K562 (cell line): ENCODE measurements around the gene RALB. TPM values are rescaled to one million over a fixed set of nuclear protein-coding genes. Genes with fewer than 3 reads are reported as not detected.

ENCODE experiments used
- ATAC-seq: fragments of 200-7000 bp; cut with Tn5 transposase; 3 replicates; pipeline ENCODE4 v1.9.1; 2020; ENCODE audit warnings: moderate library complexity
- BruUV-seq: library from RNA; stranded (reverse); fragments of 400-500 nt; replicated peaks from 2 replicates; lab custom pipeline; 2021; lab: Mats Ljungman, UMichigan
- CTCF ChIA-PET: fragments of 300-600 bp; formaldehyde crosslinking; extraction: SDS; loops from one replicate; lab custom pipeline; 2021; ENCODE audit warnings: low intra/inter-chr PET ratio; lab: Yijun Ruan, JAX
- POLR2A ChIA-PET: fragments of 300-600, 350-650 bp; sonication (Branson Sonifier 250); formaldehyde crosslinking; extraction: SDS; loops from one replicate; lab custom pipeline; 2021; ENCODE audit warnings: antibody characterized with exemption, inconsistent platforms; lab: Yijun Ruan, JAX
- DNase-seq, 4 experiments: peaks; one replicate each; pipeline versions ENCODE4 v3.0.0 to v3.0.0-alpha.2; 2011 to 2018; ENCODE audit warnings: low spot score in 3 of 4, mixed read lengths in 3 of 4; ENCODE audit errors: extremely low read depth in 1 of 4
- FAIRE-seq: peaks from 2 replicates; lab custom pipeline; 2011; peaks lifted over from hg19 to GRCh38; lab: Jason Lieb, UNC
- H2AFZ ChIP-seq: 2 replicates; pipeline ENCODE4 v1.6.0; 2011; ENCODE audit warnings: low read depth, low read length, control low read depth, inconsistent platforms
- H3K27ac ChIP-seq: fragments of 200-600 bp; 3 replicates; pipeline ENCODE4 v1.8.0; 2011; ENCODE audit warnings: low read depth, mild to moderate bottlenecking, control low read depth, inconsistent platforms, low read length, moderate library complexity, mixed read lengths; ENCODE audit errors: extremely low read depth
- H3K27me3 ChIP-seq, 2 experiments: fragments of 300-600 bp in 1 of 2; 2 replicates in 1 of 2; 3 replicates in 1 of 2; pipeline versions ENCODE4 v1.6.0 to v1.8.0; 2011; ENCODE audit warnings: inconsistent platforms in 2 of 2, low read length in 2 of 2, mild to moderate bottlenecking in 1 of 2, mixed read lengths in 1 of 2, moderate library complexity in 1 of 2; ENCODE audit not compliant: control insufficient read depth in 2 of 2, insufficient read depth in 2 of 2
- H3K36me3 ChIP-seq: fragments of 300-600 bp; 3 replicates; pipeline ENCODE4 v1.8.0; 2011; ENCODE audit warnings: mild to moderate bottlenecking, low read length, inconsistent platforms; ENCODE audit not compliant: control insufficient read depth, insufficient read depth
- H3K4me1 ChIP-seq, 2 experiments: fragments of 200-600 bp in 1 of 2; replicated peaks in 1 of 2; 2 replicates in 1 of 2; 3 replicates in 1 of 2; pipeline versions ENCODE4 v1.5.1 to v1.8.0; 2011; ENCODE audit warnings: inconsistent platforms in 2 of 2, low read length in 2 of 2, mild to moderate bottlenecking in 1 of 2, mixed read lengths in 1 of 2, moderate library complexity in 1 of 2; ENCODE audit not compliant: control insufficient read depth in 2 of 2, insufficient read depth in 2 of 2
- H3K4me2 ChIP-seq: 2 replicates; pipeline ENCODE4 v1.6.1; 2011; ENCODE audit warnings: low read length, control low read depth, inconsistent platforms, mixed read lengths; ENCODE audit not compliant: insufficient read depth
- H3K4me3 ChIP-seq: fragments of 200-600 bp; sonication (generic), shearing (Covaris generic); 2 replicates; pipeline ENCODE4 v1.5.1; 2016; ENCODE audit warnings: control low read depth, inconsistent platforms
- H3K79me2 ChIP-seq: fragments of 200-600 bp; 3 replicates; pipeline ENCODE4 v1.8.0; 2011; ENCODE audit warnings: low read length, inconsistent platforms; ENCODE audit not compliant: control insufficient read depth, insufficient read depth
- H3K9ac ChIP-seq, 2 experiments: 2 replicates each; pipeline versions ENCODE4 v1.6.0 to v1.6.1; 2011; ENCODE audit warnings: low read depth in 2 of 2, low read length in 2 of 2, control low read depth in 1 of 2, inconsistent platforms in 1 of 2, mild to moderate bottlenecking in 1 of 2, mixed read lengths in 1 of 2; ENCODE audit not compliant: insufficient read depth in 1 of 2
- H3K9me1 ChIP-seq: one replicate; pipeline ENCODE4 v1.6.0; 2011; ENCODE audit warnings: inconsistent platforms, mild to moderate bottlenecking, low read length, moderate library complexity; ENCODE audit not compliant: control insufficient read depth, insufficient read depth
- H3K9me3 ChIP-seq: replicated peaks from 2 replicates; pipeline ENCODE4 v1.5.1; 2011; ENCODE audit warnings: low read depth, low read length, inconsistent platforms; ENCODE audit not compliant: control insufficient read depth, insufficient read depth
- H4K20me1 ChIP-seq: replicated peaks from 2 replicates; pipeline ENCODE4 v1.6.1; 2011; ENCODE audit warnings: low read length, inconsistent platforms, mixed read lengths; ENCODE audit not compliant: control insufficient read depth, insufficient read depth
- E2F6 ChIP-seq, 2 experiments: IDR thresholded peaks; 2 replicates each; pipeline ENCODE4 v1.6.1; 2011; ENCODE audit warnings: borderline replicate concordance in 1 of 2, control low read depth in 1 of 2, low read depth in 1 of 2, low read length in 1 of 2, mild to moderate bottlenecking in 1 of 2, mixed read lengths in 1 of 2, moderate library complexity in 1 of 2; ENCODE audit not compliant: insufficient read depth in 1 of 2, insufficient read length in 1 of 2, poor library complexity in 1 of 2, severe bottlenecking in 1 of 2; ENCODE audit errors: extremely low read depth in 1 of 2
- ETV5 ChIP-seq: sonication (generic); formaldehyde crosslinking; IDR thresholded peaks from 2 replicates; pipeline ENCODE4 v1.4.0; 2020; ENCODE audit warnings: low read depth, mild to moderate bottlenecking, missing genetic modification reagents
- HMGN3 ChIP-seq: IDR thresholded peaks from 2 replicates; pipeline ENCODE4 v1.6.1; 2011; ENCODE audit warnings: borderline replicate concordance, low read depth, mild to moderate bottlenecking, mixed read lengths, low read length; ENCODE audit not compliant: insufficient read length; ENCODE audit errors: extremely low read depth
- LEF1 ChIP-seq: fragments of 450-650 bp; IDR thresholded peaks from 2 replicates; pipeline ENCODE4 v1.6.1; 2016; ENCODE audit warnings: mild to moderate bottlenecking
- MBD1 ChIP-seq: fragments of 250-450 bp; sonication (Bioruptor Pico); IDR thresholded peaks from 2 replicates; pipeline ENCODE4 v1.8.0; 2022; ENCODE audit warnings: inconsistent platforms
- MEF2D ChIP-seq: conservative IDR thresholded peaks from 2 replicates; pipeline ENCODE4 v1.6.1; 2016; ENCODE audit warnings: low read depth, missing genetic modification characterization, missing compliant biosample characterization
- NCOA4 ChIP-seq: fragments of 450-650 bp; IDR thresholded peaks from 2 replicates; pipeline ENCODE4 v1.6.1; 2018; ENCODE audit warnings: mild to moderate bottlenecking; ENCODE audit not compliant: partially characterized antibody
- NFATC3 ChIP-seq: fragments of 450-650 bp; IDR thresholded peaks from 2 replicates; pipeline ENCODE4 v1.6.1; 2017; ENCODE audit warnings: mild to moderate bottlenecking
- NR0B1 ChIP-seq: fragments of 450-650 bp; IDR thresholded peaks from one replicate; pipeline ENCODE4 v1.6.1; 2018; ENCODE audit warnings: mild to moderate bottlenecking, moderate library complexity; ENCODE audit not compliant: partially characterized antibody
- RNF219 ChIP-seq: fragments of 250-450 bp; sonication (Bioruptor Pico); IDR thresholded peaks from 2 replicates; pipeline ENCODE4 v1.5.0; 2022; ENCODE audit warnings: mild to moderate bottlenecking
- SMAD3 ChIP-seq: fragments of 450-650 bp; formaldehyde crosslinking; conservative IDR thresholded peaks from 2 replicates; pipeline ENCODE4 v1.4.0; 2020; ENCODE audit warnings: mild to moderate bottlenecking
- SNRNP70 ChIP-seq: fragments of 200-400 bp; formaldehyde crosslinking; optimal IDR thresholded peaks from 2 replicates; pipeline ENCODE3; 2017; ENCODE audit warnings: low read depth, low read length
- ZNF655 ChIP-seq: fragments of 250-450 bp; sonication (Bioruptor Pico); IDR thresholded peaks from 2 replicates; pipeline ENCODE4 v1.5.0; 2021
- WGBS: fragments of 100-300 bp; shearing (Covaris generic); methylation state at CpG from one replicate; pipeline ENCODE4 v1.1.6; 2016; ENCODE audit warnings: low coverage, mixed read lengths; ENCODE audit not compliant: insufficient coverage; ENCODE audit errors: missing lambda C conversion rate; 5-methylcytosine and 5-hydroxymethylcytosine counted together
- in situ Hi-C: fragments of 300-500 bp; cut with MboI; formaldehyde crosslinking; loops from 4 replicates; pipeline ENCODE4 v1.15.0; 2018; ENCODE audit warnings: inconsistent platforms, mixed read lengths
- intact Hi-C: fragments of 100-400 bp; cut with micrococcal nuclease; formaldehyde crosslinking; loops from 2 replicates; pipeline ENCODE4 v1.14.2; 2022
- polyA plus RNA-seq, 8 experiments: library from polyadenylated mRNA; depleted of rRNA in 4 of 8; stranded (reverse) in 5 of 8; unstranded in 3 of 8; fragments of >200 nt; fragmentation: Nextera tagmentation in 2 of 8; fragmentation: Illumina TruSeq in 1 of 8; extraction: Ambion mirVana in 2 of 8; extraction: Trizol in 1 of 8; gene quantifications; 2 replicates each; pipeline versions ENCODE4 v1.2.1 to v1.2.3, GENCODE V29; 2011 to 2014; ENCODE audit warnings: inconsistent platforms in 1 of 8, missing spikeins in 1 of 8
- total RNA-seq, 7 experiments: library from RNA; depleted of rRNA in 6 of 7; stranded (reverse); fragments of >200 nt in 6 of 7; fragmentation: Illumina TruSeq in 2 of 7; extraction: Trizol in 2 of 7; gene quantifications; 2 replicates each; pipeline versions ENCODE4 v1.2.1 to v1.2.3, GENCODE V29; 2011 to 2021; ENCODE audit warnings: low replicate concordance in 1 of 7

Gene RALB
- total and polyA plus RNA-seq, 9 of the 15 experiments (the other 6 are each of a cell fraction or from before 2014, with no cell fraction given): 14.8 to 65.6 (median 38.4) TPM

- no peak for TF ChIP-seq ZNF655
Observed at GRCh38 chr2:120257522-120257921, 4.9 kb downstream of the RALB start (continued).

GRCh38 chr2:120258196-120258595, 5.5 kb downstream of the RALB start:
- no peak for ATAC-seq
- Histone ChIP-seq H3K4me2 (no peak overlapping the region), H3K9me3 (peaks cover 2% of the 10 kb centered on the region; the same call in 1 of the 2 replicates), H4K20me1 (peaks cover 14% of the 10 kb centered on the region), H3K4me1 (peaks cover 26 to 45% of the 10 kb centered on the region in 2 experiments), H3K4me3 (no peak overlapping the region), H3K36me3 (peaks cover 7% of the 10 kb centered on the region; the same call in 2 of the 3 replicates), H3K27me3 (no peaks in the 10 kb centered on the region), H3K79me2 (peaks cover 69% of the 10 kb centered on the region), H3K9me1 (no peaks in the 10 kb centered on the region), H2AFZ (no peak overlapping the region), H3K9ac (no peak overlapping the region), H3K27ac (no peak overlapping the region)
- WGBS: 96% methylated on average over 6 of the region's 9 CpGs
- no peak for FAIRE-seq
- no peak for DNase-seq
- CTCF ChIA-PET: no interaction called here
- in situ Hi-C loops: no loop called here
- intact Hi-C loops: no loop called here
- no TSS peak for BruUV-seq
- POLR2A ChIA-PET: interaction anchor here (1.1 to 1.8 kb wide), 3 partner anchors 11 to 34 kb away, joined by 3 to 4 read pairs (median 3); no protein-coding TSS in a partner anchor
- TF ChIP-seq RNF219 (no peak), MEF2D (tag) (no peak), NFATC3 (no peak), SNRNP70 (no peak), E2F6 (IDR thresholded peaks at IDR 0.05; ENCODE audit: borderline replicate concordance in 1 of 2, extremely low read depth in 1 of 2, insufficient read depth in 1 of 2, insufficient read length in 1 of 2, low read depth in 1 of 2, low read length in 1 of 2, poor library complexity in 1 of 2, severe bottlenecking in 1 of 2) (no peak), ETV5 (CRISPR knock-in tag) (no peak), HMGN3 (no peak), LEF1 (no peak), NCOA4 (no peak), NR0B1 (no peak), SMAD3 (no peak), MBD1 (CRISPR knock-in tag) (no peak)
